Smooth muscle cell (in vitro differentiated cells): ENCODE data around the gene TOLLIP. TPM values are rescaled to one million over a fixed set of nuclear protein-coding genes. Genes with fewer than 3 reads are reported as not detected.

Source experiments
- DNase-seq: peaks from one replicate; lab custom pipeline; 2025; ENCODE audit not compliant: unreplicated experiment; lab: John Stamatoyannopoulos, UW
- H2AFZ ChIP-seq: fragments of 200-600 bp; sonication (generic); 2 replicates; pipeline ENCODE4 v1.6.0; 2016; ENCODE audit warnings: antibody characterized with exemption, low read depth, mild to moderate bottlenecking
- H3F3A ChIP-seq: fragments of 200-600 bp; sonication (generic); 2 replicates; pipeline ENCODE4 v1.6.0; 2017; ENCODE audit warnings: antibody characterized with exemption, low read depth
- H3K27ac ChIP-seq: fragments of 200-600 bp; sonication (generic); 2 replicates; pipeline ENCODE4 v1.5.1; 2016; ENCODE audit warnings: low read depth, mild to moderate bottlenecking
- H3K27me3 ChIP-seq: fragments of 200-600 bp; sonication (generic); 2 replicates; pipeline ENCODE4 v1.6.1; 2016; ENCODE audit warnings: low read depth, mild to moderate bottlenecking
- H3K36me3 ChIP-seq: fragments of 200-600 bp; sonication (generic); 2 replicates; pipeline ENCODE4 v1.5.1; 2016; ENCODE audit warnings: low read depth
- H3K4me1 ChIP-seq: fragments of 200-600 bp; sonication (generic); 2 replicates; pipeline ENCODE4 v1.5.1; 2016; ENCODE audit warnings: low read depth
- H3K4me2 ChIP-seq: fragments of 200-600 bp; sonication (generic); 2 replicates; pipeline ENCODE4 v1.6.0; 2016; ENCODE audit warnings: mild to moderate bottlenecking
- H3K4me3 ChIP-seq: fragments of 200-600 bp; sonication (generic); 2 replicates; pipeline ENCODE4 v1.5.1; 2016; ENCODE audit warnings: mild to moderate bottlenecking
- H3K79me2 ChIP-seq: fragments of 200-600 bp; sonication (generic); 2 replicates; pipeline ENCODE4 v1.6.0; 2016; ENCODE audit warnings: low read depth, mild to moderate bottlenecking
- H3K9ac ChIP-seq: fragments of 200-600 bp; sonication (generic); 2 replicates; pipeline ENCODE4 v1.6.0; 2016; ENCODE audit warnings: low read depth
- H3K9me3 ChIP-seq: fragments of 200-600 bp; sonication (generic); replicated peaks from 2 replicates; pipeline ENCODE4 v1.5.1; 2016; ENCODE audit warnings: low read depth
- H4K20me1 ChIP-seq: fragments of 200-600 bp; sonication (generic); 2 replicates; pipeline ENCODE4 v1.6.0; 2016; ENCODE audit warnings: low read depth
- CTCF ChIP-seq: fragments of 200-600 bp; sonication (generic); IDR thresholded peaks from 2 replicates; pipeline ENCODE4 v1.5.1; 2017; ENCODE audit warnings: borderline replicate concordance, mild to moderate bottlenecking, antibody characterized with exemption; ENCODE audit not compliant: insufficient read depth, poor library complexity, severe bottlenecking
- WGBS: methylation state at CpG from one replicate; pipeline ENCODE4 v1.1.7; 2016; ENCODE audit warnings: low lambda C conversion rate; 5-methylcytosine and 5-hydroxymethylcytosine counted together
- polyA plus RNA-seq: library from polyadenylated mRNA; unstranded; fragments of >200 nt; fragmentation: Nextera tagmentation; extraction: Ambion mirVana; gene quantifications from 2 replicates; pipeline ENCODE4 v1.2.1, GENCODE V29; 2016
- total RNA-seq: library from RNA; depleted of rRNA; stranded (reverse); fragments of >200 nt; gene quantifications from 2 replicates; pipeline ENCODE4 v1.2.3, GENCODE V29; 2014

TOLLIP gene
- total and polyA plus RNA-seq, 2 experiments from 2014 or later = 20.3 to 63.0 TPM

- Histone ChIP-seq H4K20me1 (no peaks in the 10 kb centered on the region), H3K79me2 (no peaks in the 10 kb centered on the region), H3F3A (no peaks in the 10 kb centered on the region), H3K9ac (no peak overlapping the region), H3K4me2 (no peak overlapping the region), H3K4me3 (no peak overlapping the region), H3K36me3 (no peaks in the 10 kb centered on the region), H3K4me1 (no peaks in the 10 kb centered on the region), H3K27ac (no peak overlapping the region), H2AFZ (no peak overlapping the region), H3K27me3 (no peaks in the 10 kb centered on the region), H3K9me3 (no peaks in the 10 kb centered on the region)
- DNase-seq = no peak
- 90% methylated on average over 10 of the region's 10 CpGs for WGBS
- no peak for TF ChIP-seq CTCF
These were observed 71.6 kb downstream of the TOLLIP start for GRCh38 chr11:1237851-1238250.

GRCh38 chr11:1237128-1237580 is 72.3 kb downstream of the TOLLIP start:
- no peak for TF ChIP-seq CTCF
- no peaks in the 10 kb centered on the region for H3K79me2 ChIP-seq
- H3K4me3 ChIP-seq = no peak overlapping the region
- no peaks in the 10 kb centered on the region for H3F3A ChIP-seq
- no peak for DNase-seq
- no peaks in the 10 kb centered on the region for H3K9me3 ChIP-seq
- H2AFZ ChIP-seq = no peak overlapping the region
- 95% methylated on average over 13 of the region's 13 CpGs for WGBS
- H3K4me2 ChIP-seq = no peak overlapping the region
- no peak overlapping the region for H3K27ac ChIP-seq
- H4K20me1 ChIP-seq = no peaks in the 10 kb centered on the region
- no peaks in the 10 kb centered on the region for H3K27me3 ChIP-seq
- no peaks in the 10 kb centered on the region for H3K4me1 ChIP-seq
- no peak overlapping the region for H3K9ac ChIP-seq
- H3K36me3 ChIP-seq = no peaks in the 10 kb centered on the region

GRCh38 chr11:1236316-1237127 is 72.9 kb downstream of the TOLLIP start:
- 89% methylated on average over 36 of the region's 37 CpGs for WGBS
- no peaks in the 10 kb centered on the region for H3K36me3 ChIP-seq

More at GRCh38 chr11:1236316-1237127, 72.9 kb downstream of the TOLLIP start:
- Histone ChIP-seq H3K27ac (no peak overlapping the region), H3K27me3 (no peaks in the 10 kb centered on the region), H4K20me1 (no peaks in the 10 kb centered on the region), H3K9ac (no peak overlapping the region), H3K9me3 (no peaks in the 10 kb centered on the region), H3F3A (no peaks in the 10 kb centered on the region), H3K4me1 (no peaks in the 10 kb centered on the region), H3K4me2 (no peak overlapping the region), H3K79me2 (no peaks in the 10 kb centered on the region), H3K4me3 (no peak overlapping the region), H2AFZ (no peak overlapping the region)
- no peak for TF ChIP-seq CTCF
- DNase-seq = no peak
